HCT116 (cell line): Measurements from ENCODE around the gene SLC22A23. TPM values are rescaled to one million over a fixed set of nuclear protein-coding genes. Genes with fewer than 3 reads are reported as not detected.

Experiments used
- ATAC-seq: fragments of 200-7000 bp; cut with Tn5 transposase; 2 replicates; pipeline ENCODE4 v1.9.1; 2020; ENCODE audit warnings: mild to moderate bottlenecking, moderate library complexity
- BruUV-seq: library from RNA; stranded (reverse); fragments of 400-500 nt; replicated peaks from 2 replicates; lab custom pipeline; 2021; lab: Mats Ljungman, UMichigan
- CTCF ChIA-PET: fragments of 300-600 bp; sonication (Branson Sonifier 250); formaldehyde crosslinking; loops from one replicate; lab custom pipeline; 2021; ENCODE audit warnings: antibody characterized with exemption; lab: Charles Lee
- POLR2A ChIA-PET: fragments of 300-600, 350-600 bp; sonication (Branson Sonifier 250); formaldehyde crosslinking; loops from one replicate; lab custom pipeline; 2021; ENCODE audit warnings: antibody characterized with exemption; lab: Charles Lee
- RAD21 ChIA-PET, 2 experiments: fragments of 300-600 bp; sonication (Branson Sonifier 250); formaldehyde crosslinking; loops; one replicate each; lab custom pipeline; 2023; ENCODE audit warnings: low total read pairs in 2 of 2; ENCODE audit not compliant: uncharacterized antibody in 2 of 2, unreplicated experiment in 2 of 2, low non-redundant PET in 1 of 2; lab: Charles Lee
- DNase-seq: peaks from one replicate; pipeline ENCODE4 v3.0.0-alpha.2; 2010; ENCODE audit warnings: low read depth, low spot score
- H2AFZ ChIP-seq: fragments of 200-600 bp; shearing (Covaris generic), sonication (generic); 2 replicates; pipeline ENCODE4 v1.6.1; 2017; ENCODE audit warnings: low read depth, mixed run types, mixed read lengths, antibody characterized with exemption, low read length; ENCODE audit not compliant: poor library complexity, severe bottlenecking
- H3K27ac ChIP-seq: 2 replicates; pipeline ENCODE4 v1.5.1; 2012; ENCODE audit warnings: low read depth, low read length
- H3K27me3 ChIP-seq: fragments of 200-600 bp; sonication (generic); 2 replicates; pipeline ENCODE4 v1.6.1; 2016; ENCODE audit warnings: mixed run types, low read length, mixed read lengths; ENCODE audit not compliant: insufficient read depth
- H3K36me3 ChIP-seq, 2 experiments: fragments of 200-500 bp in 1 of 2; fragments of 200-600 bp in 1 of 2; sonication (Bioruptor generic) in 1 of 2; sonication (generic) in 1 of 2; 2 replicates each; pipeline versions ENCODE4 v1.5.1 to v1.6.1; 2014 to 2016; ENCODE audit warnings: low read length in 2 of 2, inconsistent platforms in 1 of 2, mixed read lengths in 1 of 2, mixed run types in 1 of 2; ENCODE audit not compliant: insufficient read depth in 2 of 2, control insufficient read depth in 1 of 2
- H3K4me1 ChIP-seq, 2 experiments: fragments of 200-600 bp in 1 of 2; sonication (generic) in 1 of 2; 2 replicates each; pipeline versions ENCODE4 v1.5.1 to v1.6.1; 2012 to 2017; ENCODE audit warnings: low read length in 2 of 2, inconsistent platforms in 1 of 2, mild to moderate bottlenecking in 1 of 2, mixed read lengths in 1 of 2, mixed run types in 1 of 2, moderate library complexity in 1 of 2; ENCODE audit not compliant: insufficient read depth in 2 of 2, control insufficient read depth in 1 of 2
- H3K4me2 ChIP-seq: fragments of 200-600 bp; sonication (generic); 2 replicates; pipeline ENCODE4 v1.6.1; 2017; ENCODE audit warnings: mixed run types, low read length, mixed read lengths
- H3K4me3 ChIP-seq, 2 experiments: fragments of 200-600 bp in 1 of 2; sonication (generic) in 1 of 2; replicated peaks in 1 of 2; 2 replicates each; pipeline ENCODE4 v1.5.1; 2011 to 2016; ENCODE audit warnings: low read length in 2 of 2, control low read depth in 1 of 2, low read depth in 1 of 2, mild to moderate bottlenecking in 1 of 2, mixed read lengths in 1 of 2, mixed run types in 1 of 2
- H3K79me2 ChIP-seq: fragments of 200-600 bp; sonication (generic); 2 replicates; pipeline ENCODE4 v1.6.1; 2017; ENCODE audit warnings: mild to moderate bottlenecking, mixed run types, low read length, moderate library complexity, mixed read lengths; ENCODE audit not compliant: insufficient read depth
- H3K9ac ChIP-seq: fragments of 200-600 bp; sonication (generic); 2 replicates; pipeline ENCODE4 v1.6.1; 2016; ENCODE audit warnings: low read length, mixed read lengths
- H3K9me2 ChIP-seq: fragments of 200-600 bp; sonication (generic), shearing (Covaris generic); 2 replicates; pipeline ENCODE4 v1.6.1; 2017; ENCODE audit warnings: mixed run types, mild to moderate bottlenecking, moderate library complexity; ENCODE audit not compliant: insufficient read depth
- H3K9me3 ChIP-seq, 2 experiments: fragments of 200-500 bp in 1 of 2; fragments of 200-600 bp in 1 of 2; sonication (Bioruptor generic) in 1 of 2; sonication (generic) in 1 of 2; 2 replicates each; pipeline ENCODE4 v1.6.1; 2014 to 2017; ENCODE audit warnings: low read length in 2 of 2, mixed read lengths in 2 of 2, inconsistent platforms in 1 of 2, low read depth in 1 of 2, mild to moderate bottlenecking in 1 of 2, mixed run types in 1 of 2, moderate library complexity in 1 of 2; ENCODE audit not compliant: control insufficient read depth in 1 of 2, insufficient read depth in 1 of 2
- H4K20me1 ChIP-seq: fragments of 200-600 bp; sonication (generic), shearing (Covaris generic); 2 replicates; pipeline ENCODE4 v1.6.1; 2017; ENCODE audit warnings: mixed run types, mild to moderate bottlenecking, moderate library complexity; ENCODE audit not compliant: insufficient read depth
- EZH2 ChIP-seq: fragments of 200-600 bp; sonication (generic); IDR thresholded peaks from 2 replicates; pipeline ENCODE4 v1.6.1; 2017; ENCODE audit warnings: antibody characterized with exemption, mixed run types
- RAD21 ChIP-seq: IDR thresholded peaks from 2 replicates; pipeline ENCODE4 v1.6.1; 2012; ENCODE audit warnings: low read depth, mild to moderate bottlenecking
- TCF7L2 ChIP-seq: IDR thresholded peaks from 2 replicates; pipeline ENCODE4 v1.7.0; 2011; ENCODE audit warnings: borderline replicate concordance, inconsistent platforms; ENCODE audit not compliant: insufficient read depth, insufficient read length; ENCODE audit errors: extremely low read depth
- ZNF274 ChIP-seq: fragments of 200-500 bp; sonication (Bioruptor generic); IDR thresholded peaks from 2 replicates; pipeline ENCODE4 v1.6.1; 2014; ENCODE audit warnings: mild to moderate bottlenecking, low read depth, low read length, inconsistent platforms
- intact Hi-C: fragments of 100-400 bp; cut with micrococcal nuclease; formaldehyde crosslinking; loops from 2 replicates; pipeline ENCODE4 v1.10.0; 2022
- total RNA-seq: library from RNA; stranded (reverse); gene quantifications from one replicate; pipeline ENCODE4 v1.2.1, GENCODE V29; 2021; ENCODE audit not compliant: unreplicated experiment
- TF ChIP-seq, protein P1 (sequence below): IDR thresholded peaks from 2 replicates; pipeline ENCODE4 v1.6.1; 2012; ENCODE audit warnings: low read depth
- TF ChIP-seq, protein P2 (sequence below): IDR thresholded peaks from 2 replicates; pipeline ENCODE4 v1.6.1; 2012
- TF ChIP-seq, protein P3 (sequence below): IDR thresholded peaks from 2 replicates; pipeline ENCODE4 v1.6.1; 2011; ENCODE audit warnings: mild to moderate bottlenecking, low read length, moderate library complexity; ENCODE audit not compliant: insufficient replicate concordance; ENCODE audit errors: extremely low read depth

Gene SLC22A23
- total RNA-seq, 1 experiment from 2014 or later = 11.5 TPM

DNA sequence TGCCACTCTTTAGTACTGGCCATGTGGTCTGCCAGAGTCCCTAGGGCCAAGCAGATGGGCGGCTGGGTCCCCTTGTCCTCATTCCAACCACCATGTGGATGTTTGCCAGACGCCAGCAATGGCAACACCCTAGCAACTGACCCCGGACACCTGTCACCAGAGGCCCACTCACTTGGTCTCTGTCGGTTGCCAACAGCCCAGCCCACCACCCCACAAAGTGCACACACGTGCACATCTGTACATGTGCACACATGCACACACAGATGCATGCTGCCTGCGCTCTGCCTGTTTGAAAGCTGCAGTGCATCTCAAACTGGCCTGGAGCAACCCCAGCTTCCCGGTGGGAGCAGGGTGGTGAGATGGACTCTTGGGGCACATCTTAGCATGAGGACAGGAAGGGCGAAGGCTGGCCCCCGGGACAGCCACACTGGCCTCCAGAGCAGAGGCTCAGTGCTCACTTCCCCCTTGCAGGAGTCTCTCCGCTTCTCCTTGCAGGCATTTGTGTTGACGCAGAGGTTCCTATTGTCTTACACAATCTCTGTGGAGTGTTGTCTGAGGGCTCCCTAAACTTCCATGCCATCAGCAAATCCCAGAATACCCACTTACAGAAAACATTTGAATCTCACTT lies 144.1 kb downstream of the SLC22A23 start:
- H3K27ac ChIP-seq = no peak overlapping the region
- H3K9me3 ChIP-seq = no peaks in the 10 kb centered on the region
- H3K27me3 ChIP-seq = no peaks in the 10 kb centered on the region
- ATAC-seq (no peak), DNase-seq (no peak)
- intact Hi-C loops = no loop called here
- POLR2A ChIA-PET = no interaction called here
- no peak overlapping the region for H3K4me2 ChIP-seq
- H3K79me2 ChIP-seq = no peaks in the 10 kb centered on the region
- BruUV-seq = no TSS peak
- no peaks in the 10 kb centered on the region for H4K20me1 ChIP-seq
- RAD21 ChIA-PET = no interaction called here
- no peaks in the 10 kb centered on the region for H3K4me1 ChIP-seq
- H3K9me2 ChIP-seq = no peaks in the 10 kb centered on the region
- H2AFZ ChIP-seq = no peak overlapping the region
- no peak overlapping the region for H3K4me3 ChIP-seq
- H3K36me3 ChIP-seq = no peaks in the 10 kb centered on the region
- H3K9ac ChIP-seq = no peak overlapping the region
- CTCF ChIA-PET = no interaction called here
- no peak for TF ChIP-seq EZH2
- TF ChIP-seq, protein P1, sequence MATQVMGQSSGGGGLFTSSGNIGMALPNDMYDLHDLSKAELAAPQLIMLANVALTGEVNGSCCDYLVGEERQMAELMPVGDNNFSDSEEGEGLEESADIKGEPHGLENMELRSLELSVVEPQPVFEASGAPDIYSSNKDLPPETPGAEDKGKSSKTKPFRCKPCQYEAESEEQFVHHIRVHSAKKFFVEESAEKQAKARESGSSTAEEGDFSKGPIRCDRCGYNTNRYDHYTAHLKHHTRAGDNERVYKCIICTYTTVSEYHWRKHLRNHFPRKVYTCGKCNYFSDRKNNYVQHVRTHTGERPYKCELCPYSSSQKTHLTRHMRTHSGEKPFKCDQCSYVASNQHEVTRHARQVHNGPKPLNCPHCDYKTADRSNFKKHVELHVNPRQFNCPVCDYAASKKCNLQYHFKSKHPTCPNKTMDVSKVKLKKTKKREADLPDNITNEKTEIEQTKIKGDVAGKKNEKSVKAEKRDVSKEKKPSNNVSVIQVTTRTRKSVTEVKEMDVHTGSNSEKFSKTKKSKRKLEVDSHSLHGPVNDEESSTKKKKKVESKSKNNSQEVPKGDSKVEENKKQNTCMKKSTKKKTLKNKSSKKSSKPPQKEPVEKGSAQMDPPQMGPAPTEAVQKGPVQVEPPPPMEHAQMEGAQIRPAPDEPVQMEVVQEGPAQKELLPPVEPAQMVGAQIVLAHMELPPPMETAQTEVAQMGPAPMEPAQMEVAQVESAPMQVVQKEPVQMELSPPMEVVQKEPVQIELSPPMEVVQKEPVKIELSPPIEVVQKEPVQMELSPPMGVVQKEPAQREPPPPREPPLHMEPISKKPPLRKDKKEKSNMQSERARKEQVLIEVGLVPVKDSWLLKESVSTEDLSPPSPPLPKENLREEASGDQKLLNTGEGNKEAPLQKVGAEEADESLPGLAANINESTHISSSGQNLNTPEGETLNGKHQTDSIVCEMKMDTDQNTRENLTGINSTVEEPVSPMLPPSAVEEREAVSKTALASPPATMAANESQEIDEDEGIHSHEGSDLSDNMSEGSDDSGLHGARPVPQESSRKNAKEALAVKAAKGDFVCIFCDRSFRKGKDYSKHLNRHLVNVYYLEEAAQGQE = no peak
- TF ChIP-seq, protein P2, sequence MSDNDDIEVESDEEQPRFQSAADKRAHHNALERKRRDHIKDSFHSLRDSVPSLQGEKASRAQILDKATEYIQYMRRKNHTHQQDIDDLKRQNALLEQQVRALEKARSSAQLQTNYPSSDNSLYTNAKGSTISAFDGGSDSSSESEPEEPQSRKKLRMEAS = no peak

DNA sequence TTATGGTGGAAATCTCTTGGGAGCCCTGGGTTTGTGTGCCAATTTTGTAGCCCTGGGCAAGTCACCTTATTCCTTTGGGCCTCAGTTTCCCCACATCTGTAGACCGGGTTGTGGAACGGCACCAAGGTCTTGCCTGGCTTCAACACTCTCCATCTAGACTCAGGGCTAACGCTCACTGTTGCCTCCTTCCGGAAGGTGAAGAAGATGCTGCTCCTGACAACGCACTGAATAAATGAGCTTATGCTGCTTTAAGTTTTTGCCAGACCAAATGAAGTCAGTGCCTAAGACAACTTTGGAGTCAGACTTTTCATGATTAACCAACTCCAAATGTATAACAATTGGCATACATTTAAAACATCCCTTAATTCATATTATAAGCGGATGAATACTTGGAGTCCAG lies 145.0 kb downstream of the SLC22A23 start:
- POLR2A ChIA-PET = no interaction called here
- intact Hi-C loops = no loop called here
- TF ChIP-seq ZNF274 (no peak), RAD21 (no peak), TCF7L2 (no peak)
- TF ChIP-seq, protein P2 = no peak
- TF ChIP-seq, protein P1 = no peak
- TF ChIP-seq, protein P3, sequence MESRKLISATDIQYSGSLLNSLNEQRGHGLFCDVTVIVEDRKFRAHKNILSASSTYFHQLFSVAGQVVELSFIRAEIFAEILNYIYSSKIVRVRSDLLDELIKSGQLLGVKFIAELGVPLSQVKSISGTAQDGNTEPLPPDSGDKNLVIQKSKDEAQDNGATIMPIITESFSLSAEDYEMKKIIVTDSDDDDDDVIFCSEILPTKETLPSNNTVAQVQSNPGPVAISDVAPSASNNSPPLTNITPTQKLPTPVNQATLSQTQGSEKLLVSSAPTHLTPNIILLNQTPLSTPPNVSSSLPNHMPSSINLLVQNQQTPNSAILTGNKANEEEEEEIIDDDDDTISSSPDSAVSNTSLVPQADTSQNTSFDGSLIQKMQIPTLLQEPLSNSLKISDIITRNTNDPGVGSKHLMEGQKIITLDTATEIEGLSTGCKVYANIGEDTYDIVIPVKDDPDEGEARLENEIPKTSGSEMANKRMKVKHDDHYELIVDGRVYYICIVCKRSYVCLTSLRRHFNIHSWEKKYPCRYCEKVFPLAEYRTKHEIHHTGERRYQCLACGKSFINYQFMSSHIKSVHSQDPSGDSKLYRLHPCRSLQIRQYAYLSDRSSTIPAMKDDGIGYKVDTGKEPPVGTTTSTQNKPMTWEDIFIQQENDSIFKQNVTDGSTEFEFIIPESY = no peak

More for the DNA sequence above, 145.0 kb downstream of the SLC22A23 start:
- RAD21 ChIA-PET = no interaction called here
- Histone ChIP-seq H3K4me1 (no peaks in the 10 kb centered on the region), H3K9me2 (no peaks in the 10 kb centered on the region), H3K36me3 (no peaks in the 10 kb centered on the region), H3K79me2 (no peaks in the 10 kb centered on the region), H3K4me3 (no peak overlapping the region), H3K9me3 (no peaks in the 10 kb centered on the region), H3K27ac (no peak overlapping the region), H3K4me2 (no peak overlapping the region), H3K27me3 (no peaks in the 10 kb centered on the region), H4K20me1 (no peaks in the 10 kb centered on the region), H3K9ac (no peak overlapping the region), H2AFZ (no peak overlapping the region)
- DNase-seq (no peak), ATAC-seq (no peak)
- CTCF ChIA-PET = no interaction called here
- no TSS peak for BruUV-seq
